A549 treated with dexamethasone at 1 μM for 4 hours (cell line): Measurements from ENCODE around the gene ZNF718. TPM values are rescaled to one million over a fixed set of nuclear protein-coding genes. Genes with fewer than 3 reads are reported as not detected.

Experiments used
- total RNA-seq: library from RNA; stranded (reverse); fragments of 200-300 nt; extraction: Qiagen RNA extraction; gene quantifications from 5 replicates; pipeline ENCODE4 v1.2.3, GENCODE V29; 2022

ZNF718 gene
- 0.26 to 0.56 TPM (median 0.47 TPM) in 5 replicates for total RNA-seq

DNA sequence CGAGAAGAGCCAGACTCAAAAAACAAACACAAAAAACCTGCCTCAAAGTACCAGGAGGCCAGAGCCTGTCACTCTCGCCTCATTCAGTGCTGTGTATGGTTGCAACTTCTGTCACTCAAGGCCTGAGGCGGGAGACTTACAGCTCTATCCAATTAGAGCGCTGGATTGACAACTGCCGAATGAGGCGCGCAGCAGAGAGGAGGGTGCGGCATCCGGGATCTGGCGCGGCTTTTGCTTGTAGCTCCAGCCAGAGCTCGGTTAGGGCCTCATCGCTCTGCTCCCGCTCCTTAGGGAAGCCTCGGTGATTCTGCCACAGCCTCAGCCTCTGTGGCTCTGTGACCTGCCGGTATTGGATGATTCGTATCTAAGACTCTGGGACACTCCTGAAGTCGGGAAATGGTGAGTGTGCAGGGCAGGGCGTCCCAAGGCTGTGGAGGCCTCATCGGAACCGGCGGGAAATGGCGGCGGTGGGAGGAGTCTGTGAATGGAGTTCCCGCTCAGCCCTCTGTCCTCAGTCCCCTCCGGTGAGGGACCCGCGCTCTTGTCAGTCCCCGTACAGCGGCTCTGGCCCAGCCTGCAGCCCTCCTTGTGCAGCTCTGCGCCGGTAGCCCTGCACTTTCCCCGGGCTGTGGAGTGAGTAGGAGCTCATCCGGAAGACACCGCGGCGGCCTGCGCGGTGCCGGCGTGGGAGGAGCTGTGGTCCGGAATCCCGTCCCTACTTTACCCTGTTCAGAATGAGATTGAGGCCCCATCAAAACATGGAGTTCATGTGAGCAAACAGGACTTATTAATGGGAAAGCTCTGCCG lies at the start of gene ZNF718:
ZNF718 (plus strand) TSS at position 227 of the 807 bp plus-strand sequence; CDS start at position 397, 170 bp downstream.

Other genes starting within 250 kb of the ZNF718 start
- gene ZNF595, start 71.2 kb upstream of the ZNF718 start, total RNA-seq = 14.7 to 18.7 TPM (median 17.6 TPM) in 5 replicates
- gene ZNF732, start 181.0 kb downstream of the ZNF718 start, total RNA-seq = not detected in 5 replicates
- gene ZNF141, start 213.3 kb downstream of the ZNF718 start, total RNA-seq = 1.8 to 3.2 TPM (median 3.0 TPM) in 5 replicates